Cardiac muscle cell (in vitro differentiated cells and primary cell): ENCODE measurements around the gene ARHGAP15. TPM values are rescaled to one million over a fixed set of nuclear protein-coding genes. Genes with fewer than 3 reads are reported as not detected.

Experiments
- DNase-seq, 2 donors: peaks; one replicate each; pipeline versions ENCODE4 v3.0.0 to v3.0.0-alpha.2; 2010 to 2017; ENCODE audit warnings: low read depth in 1 of 2, low spot score in 1 of 2
- H3K27ac ChIP-seq: fragments of 200-600 bp; sonication (generic); 2 replicates; pipeline ENCODE4 v1.5.1; 2016
- H3K27me3 ChIP-seq: fragments of 200-600 bp; sonication (generic); 2 replicates; pipeline ENCODE4 v1.6.0; 2016; ENCODE audit warnings: control low read depth
- H3K36me3 ChIP-seq: fragments of 200-600 bp; sonication (generic); 2 replicates; pipeline ENCODE4 v1.5.1; 2016; ENCODE audit warnings: control low read depth
- H3K4me1 ChIP-seq: fragments of 200-600 bp; sonication (generic); 2 replicates; pipeline ENCODE4 v1.8.1; 2017; ENCODE audit warnings: low read depth, mild to moderate bottlenecking, mixed run types
- H3K4me3 ChIP-seq: fragments of 200-600 bp; sonication (generic); 2 replicates; pipeline ENCODE4 v1.5.1; 2016; ENCODE audit warnings: mild to moderate bottlenecking
- H3K9me3 ChIP-seq: fragments of 200-600 bp; sonication (generic); 2 replicates; pipeline ENCODE4 v1.5.1; 2017; ENCODE audit warnings: low read depth, mild to moderate bottlenecking, control low read depth
- CTCF ChIP-seq: IDR thresholded peaks from 2 replicates; pipeline ENCODE4 v1.5.1; 2012; ENCODE audit warnings: low read depth, mild to moderate bottlenecking, low read length
- polyA plus RNA-seq: library from polyadenylated mRNA; unstranded; fragments of >200 nt; fragmentation: Nextera tagmentation; extraction: Ambion mirVana; gene quantifications from 2 replicates; pipeline ENCODE4 v1.2.1, GENCODE V29; 2016
- total RNA-seq: library from RNA; depleted of rRNA; stranded (reverse); fragments of >200 nt; gene quantifications from 2 replicates; pipeline ENCODE4 v1.2.3, GENCODE V29; 2016

The ARHGAP15 gene
- total and polyA plus RNA-seq, 2 experiments from 2014 or later, result not detected

GRCh38 chr2:143452817-143453451, 323.7 kb downstream of the ARHGAP15 start:
- no peak for DNase-seq
- H3K4me1 ChIP-seq, result no peaks in the 10 kb centered on the region
- no peaks in the 10 kb centered on the region for H3K36me3 ChIP-seq

GRCh38 chr2:143453981-143454511, 324.8 kb downstream of the ARHGAP15 start:
- Histone ChIP-seq H3K27me3 (no peaks in the 10 kb centered on the region), H3K4me3 (no peak overlapping the region), H3K9me3 (no peaks in the 10 kb centered on the region), H3K27ac (no peak overlapping the region), H3K4me1 (no peaks in the 10 kb centered on the region), H3K36me3 (no peaks in the 10 kb centered on the region)
- no peak for TF ChIP-seq CTCF
- no peak for DNase-seq

More at GRCh38 chr2:143452817-143453451, 323.7 kb downstream of the ARHGAP15 start:
- Histone ChIP-seq H3K4me3 (no peak overlapping the region), H3K27ac (no peak overlapping the region), H3K9me3 (no peaks in the 10 kb centered on the region), H3K27me3 (no peaks in the 10 kb centered on the region)
- no peak for TF ChIP-seq CTCF

GRCh38 chr2:143455317-143455716, 326.1 kb downstream of the ARHGAP15 start:
- H3K4me3 ChIP-seq, result no peak overlapping the region
- H3K27me3 ChIP-seq, result no peaks in the 10 kb centered on the region
- no peak overlapping the region for H3K27ac ChIP-seq
- no peaks in the 10 kb centered on the region for H3K36me3 ChIP-seq
- no peaks in the 10 kb centered on the region for H3K9me3 ChIP-seq
- TF ChIP-seq CTCF, result no peak
- DNase-seq, result no peak
- H3K4me1 ChIP-seq, result no peaks in the 10 kb centered on the region

GRCh38 chr2:143458258-143459190, 329.3 kb downstream of the ARHGAP15 start:
- H3K27me3 ChIP-seq, result no peaks in the 10 kb centered on the region
- H3K4me3 ChIP-seq, result no peak overlapping the region
- H3K27ac ChIP-seq, result no peak overlapping the region
- no peaks in the 10 kb centered on the region for H3K4me1 ChIP-seq
- no peak for TF ChIP-seq CTCF
- DNase-seq, result no peak
- no peaks in the 10 kb centered on the region for H3K9me3 ChIP-seq
- no peaks in the 10 kb centered on the region for H3K36me3 ChIP-seq

GRCh38 chr2:143460382-143460781, 331.2 kb downstream of the ARHGAP15 start:
- Histone ChIP-seq H3K36me3 (no peaks in the 10 kb centered on the region), H3K27ac (no peak overlapping the region), H3K4me3 (no peak overlapping the region), H3K4me1 (no peaks in the 10 kb centered on the region), H3K9me3 (no peaks in the 10 kb centered on the region), H3K27me3 (no peaks in the 10 kb centered on the region)
- no peak for TF ChIP-seq CTCF
- DNase-seq, result no peak
